Measurements from ENCODE around the gene BSND. TPM values are rescaled to one million over a fixed set of nuclear protein-coding genes. Genes with fewer than 3 reads are reported as not detected.

Gene BSND
- total and polyA plus RNA-seq, 9 of the 15 experiments (the other 6 are each of a cell fraction or from before 2014, with no cell fraction given) = not detected

DNA sequence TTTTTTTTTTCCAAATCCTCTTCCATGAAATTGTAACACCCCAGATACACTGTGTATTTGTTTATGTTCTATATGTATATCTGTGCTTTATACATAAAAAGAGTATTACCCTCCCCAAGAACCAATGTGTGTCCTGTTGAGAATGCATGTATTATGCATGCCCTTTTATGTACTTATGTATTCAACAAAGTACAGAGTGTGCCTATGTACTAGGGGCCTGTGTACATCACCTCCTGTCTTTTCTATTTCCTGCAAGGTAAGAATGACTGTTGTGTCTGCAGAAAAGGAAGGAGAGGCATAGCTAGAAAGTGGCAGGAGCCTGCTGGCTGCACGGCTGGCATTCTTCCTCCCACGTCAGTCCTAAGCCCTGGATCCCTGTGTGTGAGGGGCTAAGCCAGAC is 11.3 kb upstream of the BSND start:
- Histone ChIP-seq H3K4me3 (no peak overlapping the region), H3K9ac (ENCODE audit: insufficient read depth in 1 of 2, low read depth in 2 of 2, low read length in 2 of 2) (no peak overlapping the region), H3K27ac (ENCODE audit: extremely low read depth, low read depth, low read length) (no peak overlapping the region), H3K9me3 (replicated peaks; ENCODE audit: control insufficient read depth, insufficient read depth, low read depth, low read length) (no peaks in the 10 kb centered on the region), H3K9me1 (ENCODE audit: control insufficient read depth, insufficient read depth, low read length) (no peaks in the 10 kb centered on the region), H3K79me2 (ENCODE audit: control insufficient read depth, insufficient read depth, low read length) (no peaks in the 10 kb centered on the region), H3K27me3 (ENCODE audit: control insufficient read depth in 2 of 2, insufficient read depth in 2 of 2, low read length in 2 of 2) (peaks cover 17 to 71% of the 10 kb centered on the region in 2 experiments; a peak in 4 of 5 replicates), H3K4me2 (ENCODE audit: insufficient read depth, low read length) (no peak overlapping the region), H4K20me1 (replicated peaks; ENCODE audit: control insufficient read depth, insufficient read depth, low read length) (peaks cover 5% of the 10 kb centered on the region; the same call in 1 of the 2 replicates), H2AFZ (ENCODE audit: low read depth, low read length) (no peak overlapping the region), H3K4me1 (replicated peaks in 1 of 2; ENCODE audit: control insufficient read depth in 2 of 2, insufficient read depth in 2 of 2, low read length in 2 of 2) (peaks cover 0 to 12% of the 10 kb centered on the region in 2 experiments; a peak in 2 of 5 replicates), H3K36me3 (ENCODE audit: control insufficient read depth, insufficient read depth, low read length) (no peaks in the 10 kb centered on the region)
- intact Hi-C loops (cut with micrococcal nuclease) = no loop called here
- no TSS peak for BruUV-seq (replicated peaks)
- TF ChIP-seq U2AF2 (optimal IDR thresholded peaks at IDR 0.05; ENCODE audit: low read depth, low read length) (no peak), PYGO2 (tag; IDR thresholded peaks at IDR 0.05) (no peak), PCBP2 (IDR thresholded peaks at IDR 0.05; ENCODE audit: low read depth, low read length, poor library complexity, severe bottlenecking) (no peak), CAMTA2 (CRISPR knock-in tag; conservative IDR thresholded peaks at IDR 0.05) (no peak), MBD2 (IDR thresholded peaks at IDR 0.05; ENCODE audit: borderline replicate concordance, low read depth) (no peak)
- TF ChIP-seq, protein P1, sequence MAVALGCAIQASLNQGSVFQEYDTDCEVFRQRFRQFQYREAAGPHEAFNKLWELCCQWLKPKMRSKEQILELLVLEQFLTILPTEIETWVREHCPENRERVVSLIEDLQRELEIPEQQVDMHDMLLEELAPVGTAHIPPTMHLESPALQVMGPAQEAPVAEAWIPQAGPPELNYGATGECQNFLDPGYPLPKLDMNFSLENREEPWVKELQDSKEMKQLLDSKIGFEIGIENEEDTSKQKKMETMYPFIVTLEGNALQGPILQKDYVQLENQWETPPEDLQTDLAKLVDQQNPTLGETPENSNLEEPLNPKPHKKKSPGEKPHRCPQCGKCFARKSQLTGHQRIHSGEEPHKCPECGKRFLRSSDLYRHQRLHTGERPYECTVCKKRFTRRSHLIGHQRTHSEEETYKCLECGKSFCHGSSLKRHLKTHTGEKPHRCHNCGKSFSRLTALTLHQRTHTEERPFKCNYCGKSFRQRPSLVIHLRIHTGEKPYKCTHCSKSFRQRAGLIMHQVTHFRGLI (CRISPR knock-in tag; IDR thresholded peaks at IDR 0.05) = no peak
- TF ChIP-seq, protein P2, sequence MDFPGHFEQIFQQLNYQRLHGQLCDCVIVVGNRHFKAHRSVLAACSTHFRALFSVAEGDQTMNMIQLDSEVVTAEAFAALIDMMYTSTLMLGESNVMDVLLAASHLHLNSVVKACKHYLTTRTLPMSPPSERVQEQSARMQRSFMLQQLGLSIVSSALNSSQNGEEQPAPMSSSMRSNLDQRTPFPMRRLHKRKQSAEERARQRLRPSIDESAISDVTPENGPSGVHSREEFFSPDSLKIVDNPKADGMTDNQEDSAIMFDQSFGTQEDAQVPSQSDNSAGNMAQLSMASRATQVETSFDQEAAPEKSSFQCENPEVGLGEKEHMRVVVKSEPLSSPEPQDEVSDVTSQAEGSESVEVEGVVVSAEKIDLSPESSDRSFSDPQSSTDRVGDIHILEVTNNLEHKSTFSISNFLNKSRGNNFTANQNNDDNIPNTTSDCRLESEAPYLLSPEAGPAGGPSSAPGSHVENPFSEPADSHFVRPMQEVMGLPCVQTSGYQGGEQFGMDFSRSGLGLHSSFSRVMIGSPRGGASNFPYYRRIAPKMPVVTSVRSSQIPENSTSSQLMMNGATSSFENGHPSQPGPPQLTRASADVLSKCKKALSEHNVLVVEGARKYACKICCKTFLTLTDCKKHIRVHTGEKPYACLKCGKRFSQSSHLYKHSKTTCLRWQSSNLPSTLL (IDR thresholded peaks at IDR 0.05) = no peak
- CTCF ChIA-PET (ENCODE audit: low intra/inter-chr PET ratio) = no interaction called here
- FAIRE-seq (no peak), ATAC-seq (no peak), DNase-seq (ENCODE audit: extremely low read depth in 1 of 4, low spot score in 3 of 4) (no peak)
- in situ Hi-C loops (cut with MboI) = no loop called here
- WGBS (ENCODE audit: insufficient coverage, low coverage, missing lambda C conversion rate) = 0% methylated on average over 2 of the region's 2 CpGs
- POLR2A ChIA-PET = interaction anchor here (0.6 kb wide), 1 partner anchor 499 kb away, joined by 3 read pairs; no protein-coding TSS in a partner anchor
